Natural killer cell treated with Interleukin-12 subunit alpha and Interleukin-12 subunit beta and Interleukin-15 and Interleukin-18, amount 100 ng/mL, for 72 hours (primary cell): ENCODE measurements around the gene LEF1. TPM values are rescaled to one million over a fixed set of nuclear protein-coding genes. Genes with fewer than 3 reads are reported as not detected.

Experiments used
- ATAC-seq, 2 donors: fragments of 150-1000 bp; cut with Tn5 transposase in 1 of 2; sonication (Bioruptor Pico), chemical (Tn5 transposase) in 1 of 2; 2 replicates each; pipeline ENCODE4 v1.10.0; 2021
- DNase-seq: peaks from one replicate; pipeline ENCODE4 v3.0.0; 2022; ENCODE audit warnings: low spot score
- H3K27ac Mint-ChIP-seq, 2 donors: 1 replicate in 1 of 2; 2 replicates in 1 of 2; pipeline ENCODE4 v1.8.0; 2022; ENCODE audit warnings: mixed read lengths in 2 of 2, mild to moderate bottlenecking in 1 of 2, moderate library complexity in 1 of 2
- H3K27me3 Mint-ChIP-seq, 2 donors: 1 replicate in 1 of 2; 2 replicates in 1 of 2; pipeline ENCODE4 v1.8.0; 2022; ENCODE audit warnings: mixed read lengths in 2 of 2
- H3K36me3 Mint-ChIP-seq: one replicate; pipeline ENCODE4 v1.8.0; 2022; ENCODE audit warnings: mixed read lengths
- H3K4me1 Mint-ChIP-seq, 2 donors: 1 replicate in 1 of 2; 2 replicates in 1 of 2; pipeline ENCODE4 v1.8.0; 2022; ENCODE audit warnings: low read depth in 2 of 2, mixed read lengths in 2 of 2, mild to moderate bottlenecking in 1 of 2
- H3K4me3 Mint-ChIP-seq: one replicate; pipeline ENCODE4 v1.8.0; 2022; ENCODE audit warnings: mixed read lengths
- H3K9me3 Mint-ChIP-seq: 2 replicates; pipeline ENCODE4 v1.8.0; 2022; ENCODE audit warnings: mixed read lengths
- total RNA-seq, 2 donors: library from RNA; stranded (reverse); gene quantifications; one replicate each; pipeline ENCODE4 v1.2.3, GENCODE V29; 2022

Gene LEF1
- total RNA-seq, 2 donors from 2014 or later = 8.4 to 22.7 TPM

DNA sequence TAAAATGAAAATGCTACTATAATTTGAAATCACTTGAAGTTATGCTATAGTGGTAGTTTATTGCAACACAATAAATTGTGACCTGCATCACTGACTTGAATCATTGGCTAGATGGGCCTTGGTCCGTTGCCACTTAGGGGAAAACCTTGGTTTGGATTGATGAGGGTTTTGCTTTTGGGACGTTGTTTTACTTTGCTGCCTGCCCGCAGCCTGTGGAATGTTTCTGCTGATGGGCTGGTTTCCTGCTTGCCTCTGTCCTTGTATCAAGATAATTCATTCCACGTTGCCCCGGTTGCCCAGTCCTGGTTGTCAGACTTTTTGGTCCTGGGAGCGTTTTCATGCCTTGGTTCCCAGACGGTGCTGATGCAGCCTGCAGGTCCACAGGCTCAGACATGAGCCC, 160.7 kb downstream of the LEF1 start:
- ATAC-seq = no peak
- Mint-ChIP-seq H3K36me3 (no peaks in the 10 kb centered on the region), H3K4me3 (no peak overlapping the region), H3K4me1 (peaks cover 0 to 10% of the 10 kb centered on the region in 2 donors), H3K27me3 (no peaks in the 10 kb centered on the region), H3K27ac (no peak overlapping the region), H3K9me3 (no peaks in the 10 kb centered on the region)
- DNase-seq = no peak

DNA sequence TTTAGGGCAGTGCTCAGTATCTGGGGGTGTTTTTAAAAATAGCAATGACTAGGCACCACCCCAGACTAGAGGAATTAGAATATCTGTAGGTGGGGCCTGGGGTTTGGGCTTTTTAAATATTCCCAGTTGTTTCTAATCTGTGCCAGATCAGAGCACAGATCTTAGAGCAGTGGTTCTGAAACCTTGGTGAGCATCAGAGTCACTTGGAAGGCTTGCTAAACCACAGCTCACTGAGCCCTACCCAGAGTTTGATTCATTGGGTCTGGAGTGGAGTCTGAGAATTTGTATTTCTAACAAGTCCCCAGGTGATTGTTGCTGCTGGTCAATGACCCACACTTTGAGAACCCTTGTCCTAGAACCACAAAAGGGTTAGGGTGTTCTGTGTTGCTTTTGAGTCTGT, 162.4 kb downstream of the LEF1 start:
- Mint-ChIP-seq H3K4me3 (no peak overlapping the region), H3K27ac (no peak overlapping the region), H3K4me1 (peaks cover 0 to 5% of the 10 kb centered on the region in 2 donors), H3K27me3 (no peaks in the 10 kb centered on the region), H3K9me3 (no peaks in the 10 kb centered on the region), H3K36me3 (no peaks in the 10 kb centered on the region)
- ATAC-seq = no peak
- no peak for DNase-seq

- no peak for ATAC-seq
Observed at GRCh38 chr4:108005807-108006206, 162.9 kb downstream of the LEF1 start.

DNA sequence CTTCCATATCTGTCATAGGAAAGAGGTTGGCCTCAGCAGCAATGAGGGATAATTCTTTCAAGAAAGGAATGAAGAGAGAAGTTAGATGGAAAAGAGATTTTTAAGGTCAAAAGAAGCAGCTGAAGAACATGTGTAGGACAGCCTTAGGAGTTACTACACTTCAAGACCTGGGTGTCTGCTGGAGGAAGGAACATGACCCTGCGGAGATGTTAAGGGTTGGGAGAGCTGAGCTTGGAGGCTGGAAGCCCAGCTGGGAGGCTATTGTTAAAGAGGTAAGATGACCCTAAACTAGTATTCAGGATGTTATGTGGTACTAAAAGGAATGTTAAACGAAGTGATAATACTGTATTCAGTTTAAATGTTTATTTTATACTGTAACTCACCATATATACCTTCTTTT, 164.1 kb downstream of the LEF1 start:
- H3K4me1 Mint-ChIP-seq = peaks cover 11 to 13% of the 10 kb centered on the region in 2 donors
- H3K27ac Mint-ChIP-seq = no peak overlapping the region
- no peaks in the 10 kb centered on the region for H3K9me3 Mint-ChIP-seq
- no peak overlapping the region for H3K4me3 Mint-ChIP-seq
- DNase-seq (no peak), ATAC-seq (no peak)
- H3K36me3 Mint-ChIP-seq = peaks cover 6% of the 10 kb centered on the region
- H3K27me3 Mint-ChIP-seq = no peaks in the 10 kb centered on the region

More at GRCh38 chr4:108005807-108006206, 162.9 kb downstream of the LEF1 start:
- no peaks in the 10 kb centered on the region for H3K27me3 Mint-ChIP-seq
- no peak for DNase-seq
- H3K4me3 Mint-ChIP-seq = no peak overlapping the region
- H3K27ac Mint-ChIP-seq = no peak overlapping the region
- no peaks in the 10 kb centered on the region for H3K9me3 Mint-ChIP-seq
- H3K4me1 Mint-ChIP-seq = peaks cover 0 to 7% of the 10 kb centered on the region in 2 donors
- H3K36me3 Mint-ChIP-seq = no peaks in the 10 kb centered on the region

- DNase-seq = no peak
- no peaks in the 10 kb centered on the region for H3K9me3 Mint-ChIP-seq
- H3K4me1 Mint-ChIP-seq = peaks cover 14 to 16% of the 10 kb centered on the region in 2 donors
- no peak overlapping the region for H3K4me3 Mint-ChIP-seq
- H3K36me3 Mint-ChIP-seq = peaks cover 6% of the 10 kb centered on the region
- no peaks in the 10 kb centered on the region for H3K27me3 Mint-ChIP-seq
- ATAC-seq = no peak
- H3K27ac Mint-ChIP-seq = no peak overlapping the region
Observed at GRCh38 chr4:108003982-108004515, 164.7 kb downstream of the LEF1 start.

DNA sequence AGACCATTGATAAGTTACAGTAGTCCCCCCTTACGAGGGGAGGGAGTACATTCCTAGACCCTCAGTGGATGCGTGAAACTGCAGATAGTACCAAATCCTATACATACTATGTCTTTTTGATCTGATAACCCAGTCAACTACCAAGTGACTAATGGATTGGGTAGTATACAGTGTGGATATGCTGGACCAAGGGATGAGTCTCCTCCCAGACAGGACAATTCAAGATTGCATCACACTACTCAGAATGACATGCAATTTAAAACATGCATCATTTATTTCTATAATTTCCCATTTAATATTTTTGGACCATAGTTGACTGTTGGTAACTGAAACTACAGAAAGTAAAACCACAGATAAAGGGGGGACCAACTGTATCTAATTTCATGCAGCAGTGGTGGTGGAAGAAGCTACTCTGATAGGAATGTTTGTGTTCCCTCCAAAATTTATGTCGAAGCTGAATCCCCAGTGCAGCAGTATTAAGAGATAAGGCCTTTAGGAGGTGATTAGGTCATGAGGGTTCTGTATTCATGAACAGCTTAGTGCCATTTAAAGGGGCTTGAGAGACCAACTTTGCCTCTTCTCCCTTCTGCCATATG, 167.1 kb downstream of the LEF1 start:
- ATAC-seq = no peak
- DNase-seq = no peak
- no peaks in the 10 kb centered on the region for H3K9me3 Mint-ChIP-seq
- H3K36me3 Mint-ChIP-seq = peaks cover 6% of the 10 kb centered on the region
- peaks cover 20% of the 10 kb centered on the region in 2 donors for H3K4me1 Mint-ChIP-seq
- H3K27ac Mint-ChIP-seq = no peak overlapping the region
- H3K4me3 Mint-ChIP-seq = no peak overlapping the region
- H3K27me3 Mint-ChIP-seq = no peaks in the 10 kb centered on the region

GRCh38 chr4:107999932-108000539, 168.7 kb downstream of the LEF1 start:
- Mint-ChIP-seq H3K27ac (no peak overlapping the region), H3K4me3 (no peak overlapping the region), H3K4me1 (peaks cover 21 to 26% of the 10 kb centered on the region in 2 donors)

GRCh38 chr4:107997794-107998193, 170.9 kb downstream of the LEF1 start:
- H3K9me3 Mint-ChIP-seq = no peaks in the 10 kb centered on the region
- no peaks in the 10 kb centered on the region for H3K27me3 Mint-ChIP-seq
- no peak overlapping the region for H3K4me3 Mint-ChIP-seq
- peaks cover 26 to 29% of the 10 kb centered on the region in 2 donors for H3K4me1 Mint-ChIP-seq
- no peak overlapping the region for H3K27ac Mint-ChIP-seq
- peaks cover 6% of the 10 kb centered on the region for H3K36me3 Mint-ChIP-seq
- ATAC-seq = no peak
- DNase-seq = no peak

More at GRCh38 chr4:107999932-108000539, 168.7 kb downstream of the LEF1 start:
- H3K36me3 Mint-ChIP-seq = peaks cover 6% of the 10 kb centered on the region
- H3K9me3 Mint-ChIP-seq = no peaks in the 10 kb centered on the region
- no peaks in the 10 kb centered on the region for H3K27me3 Mint-ChIP-seq
- no peak for ATAC-seq
- no peak for DNase-seq

Other genes starting within 250 kb of the LEF1 start
- gene CYP2U1, start 237.4 kb downstream of the LEF1 start, total RNA-seq = 1 to 10 TPM; 1.6 to 4.3 TPM
- 10 to 100 TPM; 21.3 to 33.9 TPM for gene HADH, start 179.0 kb downstream of the LEF1 start, total RNA-seq